Trophoblast cell (in vitro differentiated cells and primary cell): ENCODE data around the gene EEFSEC.
A peak's percentile ranks its signal among the peaks of the same experiment; 100 is the strongest.

Experiments used
- DNase-seq, 2 donors: peaks; one replicate each; pipeline ENCODE4 v3.0.0-alpha.2; 2016
- H2AFZ ChIP-seq: 2 replicates; pipeline ENCODE4 v1.6.1; 2013; ENCODE audit warnings: low read length, moderate library complexity, mild to moderate bottlenecking; ENCODE audit not compliant: insufficient read depth, poor library complexity
- H2AK5ac ChIP-seq: 2 replicates; pipeline ENCODE4 v1.6.1; 2013; ENCODE audit warnings: mild to moderate bottlenecking, low read length
- H2BK120ac ChIP-seq: 2 replicates; pipeline ENCODE4 v1.6.1; 2013; ENCODE audit warnings: low read length, mild to moderate bottlenecking, moderate library complexity; ENCODE audit not compliant: insufficient read depth, poor library complexity
- H2BK12ac ChIP-seq: 2 replicates; pipeline ENCODE4 v1.6.1; 2013; ENCODE audit warnings: mild to moderate bottlenecking, low read length, moderate library complexity
- H2BK5ac ChIP-seq: 2 replicates; pipeline ENCODE4 v1.6.1; 2013; ENCODE audit warnings: low read length, low read depth, moderate library complexity, mild to moderate bottlenecking; ENCODE audit not compliant: poor library complexity
- H3K14ac ChIP-seq: 2 replicates; pipeline ENCODE4 v1.6.1; 2013; ENCODE audit warnings: mild to moderate bottlenecking, low read length
- H3K18ac ChIP-seq: 2 replicates; pipeline ENCODE4 v1.6.1; 2013; ENCODE audit warnings: mild to moderate bottlenecking, low read length
- H3K23ac ChIP-seq: 2 replicates; pipeline ENCODE4 v1.6.1; 2013; ENCODE audit warnings: low read length
- H3K27ac ChIP-seq: 2 replicates; pipeline ENCODE4 v1.5.1; 2013; ENCODE audit warnings: low read depth, mild to moderate bottlenecking, inconsistent platforms, low read length, moderate library complexity
- H3K27me3 ChIP-seq: 2 replicates; pipeline ENCODE4 v1.6.1; 2013; ENCODE audit warnings: inconsistent platforms, mild to moderate bottlenecking, low read length, moderate library complexity; ENCODE audit not compliant: insufficient read depth
- H3K36me3 ChIP-seq, 2 experiments: 1 replicate in 1 of 2; 2 replicates in 1 of 2; pipeline ENCODE4 v1.6.1; 2013; ENCODE audit warnings: low read length in 2 of 2, mild to moderate bottlenecking in 2 of 2, moderate library complexity in 1 of 2; ENCODE audit not compliant: insufficient read depth in 2 of 2, control insufficient read depth in 1 of 2
- H3K4ac ChIP-seq: 2 replicates; pipeline ENCODE4 v1.6.1; 2013; ENCODE audit warnings: low read depth, mild to moderate bottlenecking, low read length, moderate library complexity
- H3K4me1 ChIP-seq, 2 experiments: 1 replicate in 1 of 2; 2 replicates in 1 of 2; pipeline ENCODE4 v1.6.1; 2013; ENCODE audit warnings: low read length in 2 of 2, mild to moderate bottlenecking in 2 of 2, moderate library complexity in 1 of 2; ENCODE audit not compliant: insufficient read depth in 2 of 2, control insufficient read depth in 1 of 2
- H3K4me2 ChIP-seq: 2 replicates; pipeline ENCODE4 v1.6.1; 2013; ENCODE audit warnings: inconsistent platforms, mild to moderate bottlenecking, low read length, moderate library complexity
- H3K4me3 ChIP-seq: 2 replicates; pipeline ENCODE4 v1.5.1; 2013; ENCODE audit warnings: mild to moderate bottlenecking, low read depth, low read length, inconsistent platforms
- H3K79me1 ChIP-seq: one replicate; pipeline ENCODE4 v1.6.1; 2013; ENCODE audit warnings: low read length
- H3K79me2 ChIP-seq: 2 replicates; pipeline ENCODE4 v1.6.1; 2013; ENCODE audit warnings: low read length, mild to moderate bottlenecking; ENCODE audit not compliant: control insufficient read depth, insufficient read depth, poor library complexity
- H3K9ac ChIP-seq: 2 replicates; pipeline ENCODE4 v1.6.1; 2013; ENCODE audit warnings: mild to moderate bottlenecking, low read length
- H3K9me3 ChIP-seq: 2 replicates; pipeline ENCODE4 v1.6.1; 2013; ENCODE audit warnings: low read depth, mild to moderate bottlenecking, control low read depth, inconsistent platforms, low read length; ENCODE audit not compliant: insufficient read depth
- H4K12ac ChIP-seq: 2 replicates; pipeline ENCODE4 v1.6.1; 2013; ENCODE audit warnings: low read depth, mild to moderate bottlenecking, low read length, moderate library complexity
- H4K8ac ChIP-seq: 2 replicates; pipeline ENCODE4 v1.6.1; 2013; ENCODE audit warnings: low read depth, mild to moderate bottlenecking, low read length, moderate library complexity
- H4K91ac ChIP-seq: one replicate; pipeline ENCODE4 v1.6.1; 2013; ENCODE audit warnings: low read depth, mild to moderate bottlenecking, low read length, moderate library complexity
- WGBS: extraction: QIAGEN DNeasy Blood & Tissue Kit; methylation state at CpG from one replicate; pipeline ENCODE4 v1.1.7; 2013; ENCODE audit warnings: missing lambda C conversion rate; ENCODE audit not compliant: insufficient read length, insufficient coverage; ENCODE audit errors: extremely low coverage; 5-methylcytosine and 5-hydroxymethylcytosine counted together

Gene EEFSEC

DNA sequence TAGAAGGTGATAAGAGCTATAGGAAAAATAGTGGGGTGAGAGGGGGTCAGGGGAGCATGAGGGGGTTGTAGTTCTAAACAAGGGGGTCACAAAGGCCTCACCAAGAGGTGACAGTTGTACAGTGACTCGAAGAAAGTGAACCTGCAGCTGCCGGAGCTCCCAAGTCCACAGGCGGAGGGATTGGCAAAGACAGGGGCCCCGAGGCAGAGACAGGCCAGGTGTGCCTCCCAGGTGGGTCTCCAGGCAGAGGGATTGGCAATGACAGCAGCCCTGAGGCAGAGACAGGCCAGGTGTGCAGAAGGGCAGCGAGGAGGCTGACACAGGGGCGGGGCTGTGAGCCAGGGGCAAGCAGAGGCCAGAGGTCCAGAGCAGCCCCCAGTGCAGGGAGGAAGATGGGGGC lies 249.7 kb downstream of the EEFSEC start:
- Histone ChIP-seq H3K9me3 (no peaks in the 10 kb centered on the region), H3K9ac (no peak overlapping the region), H3K23ac (no peak overlapping the region), H3K4me3 (no peak overlapping the region), H2AFZ (no peak overlapping the region), H4K12ac (no peak overlapping the region), H2AK5ac (no peak overlapping the region), H3K79me2 (no peaks in the 10 kb centered on the region), H3K4ac (no peak overlapping the region), H2BK120ac (no peak overlapping the region), H3K36me3 (no peaks in the 10 kb centered on the region), H3K4me2 (no peak overlapping the region), H3K27ac (no peak overlapping the region), H2BK5ac (no peak overlapping the region), H3K18ac (no peak overlapping the region), H3K14ac (no peak overlapping the region), H4K8ac (no peak overlapping the region), H3K79me1 (no peaks in the 10 kb centered on the region), H3K4me1 (peaks cover 8 to 12% of the 10 kb centered on the region in 2 experiments), H2BK12ac (no peak overlapping the region), H3K27me3 (no peaks in the 10 kb centered on the region), H4K91ac (no peak overlapping the region)
- no CpG with 5 or more reads among the region's 6 CpGs for WGBS
- DNase-seq = peak in 1 of 2 donors; percentile 32

- H3K27ac ChIP-seq = no peak overlapping the region
- H4K91ac ChIP-seq = no peak overlapping the region
- no CpG with 5 or more reads among the region's 23 CpGs for WGBS
- no peak overlapping the region for H3K4me2 ChIP-seq
- H3K9ac ChIP-seq = no peak overlapping the region
- H3K79me2 ChIP-seq = no peaks in the 10 kb centered on the region
- no peaks in the 10 kb centered on the region for H3K9me3 ChIP-seq
- H2BK5ac ChIP-seq = no peak overlapping the region
- H4K12ac ChIP-seq = no peak overlapping the region
- no peak overlapping the region for H2BK120ac ChIP-seq
- no peak overlapping the region for H3K4me3 ChIP-seq
- H3K79me1 ChIP-seq = no peaks in the 10 kb centered on the region
- no peak overlapping the region for H3K23ac ChIP-seq
- no peaks in the 10 kb centered on the region for H3K27me3 ChIP-seq
- no peak overlapping the region for H3K4ac ChIP-seq
- no peak overlapping the region for H2AFZ ChIP-seq
- no peaks in the 10 kb centered on the region for H3K36me3 ChIP-seq
- DNase-seq = peak in 1 of 2 donors; percentile 31
- H3K14ac ChIP-seq = peak overlapping the region; percentile 11
- peaks cover 8 to 12% of the 10 kb centered on the region in 2 experiments for H3K4me1 ChIP-seq
- no peak overlapping the region for H2AK5ac ChIP-seq
- H2BK12ac ChIP-seq = no peak overlapping the region
- no peak overlapping the region for H3K18ac ChIP-seq
- H4K8ac ChIP-seq = no peak overlapping the region
These were observed 251.2 kb downstream of the EEFSEC start for GRCh38 chr3:128404276-128405068.

- H2BK120ac ChIP-seq = no peak overlapping the region
These were observed 252.4 kb downstream of the EEFSEC start for GRCh38 chr3:128405554-128406277.

GRCh38 chr3:128407247-128407646 lies 254.0 kb downstream of the EEFSEC start:
- Histone ChIP-seq H3K27me3 (no peaks in the 10 kb centered on the region), H3K9ac (no peak overlapping the region), H3K79me2 (no peaks in the 10 kb centered on the region), H3K14ac (no peak overlapping the region), H3K18ac (no peak overlapping the region), H2BK5ac (no peak overlapping the region), H2AFZ (no peak overlapping the region), H3K4me1 (peaks cover 8 to 12% of the 10 kb centered on the region in 2 experiments), H3K36me3 (no peaks in the 10 kb centered on the region), H4K91ac (no peak overlapping the region), H2BK120ac (no peak overlapping the region), H3K27ac (no peak overlapping the region), H2BK12ac (no peak overlapping the region), H4K8ac (no peak overlapping the region), H4K12ac (no peak overlapping the region), H3K4ac (no peak overlapping the region), H3K79me1 (no peaks in the 10 kb centered on the region), H2AK5ac (no peak overlapping the region), H3K23ac (no peak overlapping the region), H3K9me3 (no peaks in the 10 kb centered on the region), H3K4me3 (no peak overlapping the region), H3K4me2 (no peak overlapping the region)
- no CpG with 5 or more reads among the region's 7 CpGs for WGBS
- no peak for DNase-seq

More at GRCh38 chr3:128405554-128406277, 252.4 kb downstream of the EEFSEC start:
- Histone ChIP-seq H3K4ac (no peak overlapping the region), H3K18ac (no peak overlapping the region), H2BK12ac (no peak overlapping the region), H3K14ac (no peak overlapping the region), H3K9ac (no peak overlapping the region), H3K4me3 (no peak overlapping the region), H2BK5ac (no peak overlapping the region), H3K9me3 (no peaks in the 10 kb centered on the region), H2AFZ (no peak overlapping the region), H3K27ac (no peak overlapping the region), H3K36me3 (no peaks in the 10 kb centered on the region), H4K12ac (no peak overlapping the region), H2AK5ac (no peak overlapping the region), H3K4me1 (peaks cover 8 to 12% of the 10 kb centered on the region in 2 experiments), H3K79me2 (no peaks in the 10 kb centered on the region), H3K23ac (no peak overlapping the region), H3K79me1 (no peaks in the 10 kb centered on the region), H4K91ac (no peak overlapping the region), H3K27me3 (no peaks in the 10 kb centered on the region), H4K8ac (no peak overlapping the region), H3K4me2 (no peak overlapping the region)
- no CpG with 5 or more reads among the region's 8 CpGs for WGBS
- no peak for DNase-seq
